K562 (cell line): ENCODE data around the gene CEACAM7. TPM values are rescaled to one million over a fixed set of nuclear protein-coding genes. Genes with fewer than 3 reads are reported as not detected.

Experiments
- ATAC-seq: fragments of 200-7000 bp; cut with Tn5 transposase; 3 replicates; pipeline ENCODE4 v1.9.1; 2020; ENCODE audit warnings: moderate library complexity
- BruUV-seq: library from RNA; stranded (reverse); fragments of 400-500 nt; replicated peaks from 2 replicates; lab custom pipeline; 2021; lab: Mats Ljungman, UMichigan
- CTCF ChIA-PET: fragments of 300-600 bp; formaldehyde crosslinking; extraction: SDS; loops from one replicate; lab custom pipeline; 2021; ENCODE audit warnings: low intra/inter-chr PET ratio; lab: Yijun Ruan, JAX
- POLR2A ChIA-PET: fragments of 300-600, 350-650 bp; sonication (Branson Sonifier 250); formaldehyde crosslinking; extraction: SDS; loops from one replicate; lab custom pipeline; 2021; ENCODE audit warnings: antibody characterized with exemption, inconsistent platforms; lab: Yijun Ruan, JAX
- DNase-seq, 4 experiments: peaks; one replicate each; pipeline versions ENCODE4 v3.0.0 to v3.0.0-alpha.2; 2011 to 2018; ENCODE audit warnings: low spot score in 3 of 4, mixed read lengths in 3 of 4; ENCODE audit errors: extremely low read depth in 1 of 4
- FAIRE-seq: peaks from 2 replicates; lab custom pipeline; 2011; peaks lifted over from hg19 to GRCh38; lab: Jason Lieb, UNC
- H2AFZ ChIP-seq: 2 replicates; pipeline ENCODE4 v1.6.0; 2011; ENCODE audit warnings: low read depth, low read length, control low read depth, inconsistent platforms
- H3K27ac ChIP-seq: fragments of 200-600 bp; 3 replicates; pipeline ENCODE4 v1.8.0; 2011; ENCODE audit warnings: low read depth, mild to moderate bottlenecking, control low read depth, inconsistent platforms, low read length, moderate library complexity, mixed read lengths; ENCODE audit errors: extremely low read depth
- H3K27me3 ChIP-seq, 2 experiments: fragments of 300-600 bp in 1 of 2; 2 replicates in 1 of 2; 3 replicates in 1 of 2; pipeline versions ENCODE4 v1.6.0 to v1.8.0; 2011; ENCODE audit warnings: inconsistent platforms in 2 of 2, low read length in 2 of 2, mild to moderate bottlenecking in 1 of 2, mixed read lengths in 1 of 2, moderate library complexity in 1 of 2; ENCODE audit not compliant: control insufficient read depth in 2 of 2, insufficient read depth in 2 of 2
- H3K36me3 ChIP-seq: fragments of 300-600 bp; 3 replicates; pipeline ENCODE4 v1.8.0; 2011; ENCODE audit warnings: mild to moderate bottlenecking, low read length, inconsistent platforms; ENCODE audit not compliant: control insufficient read depth, insufficient read depth
- H3K4me1 ChIP-seq, 2 experiments: fragments of 200-600 bp in 1 of 2; replicated peaks in 1 of 2; 2 replicates in 1 of 2; 3 replicates in 1 of 2; pipeline versions ENCODE4 v1.5.1 to v1.8.0; 2011; ENCODE audit warnings: inconsistent platforms in 2 of 2, low read length in 2 of 2, mild to moderate bottlenecking in 1 of 2, mixed read lengths in 1 of 2, moderate library complexity in 1 of 2; ENCODE audit not compliant: control insufficient read depth in 2 of 2, insufficient read depth in 2 of 2
- H3K4me2 ChIP-seq: 2 replicates; pipeline ENCODE4 v1.6.1; 2011; ENCODE audit warnings: low read length, control low read depth, inconsistent platforms, mixed read lengths; ENCODE audit not compliant: insufficient read depth
- H3K4me3 ChIP-seq: fragments of 200-600 bp; sonication (generic), shearing (Covaris generic); 2 replicates; pipeline ENCODE4 v1.5.1; 2016; ENCODE audit warnings: control low read depth, inconsistent platforms
- H3K79me2 ChIP-seq: fragments of 200-600 bp; 3 replicates; pipeline ENCODE4 v1.8.0; 2011; ENCODE audit warnings: low read length, inconsistent platforms; ENCODE audit not compliant: control insufficient read depth, insufficient read depth
- H3K9ac ChIP-seq, 2 experiments: 2 replicates each; pipeline versions ENCODE4 v1.6.0 to v1.6.1; 2011; ENCODE audit warnings: low read depth in 2 of 2, low read length in 2 of 2, control low read depth in 1 of 2, inconsistent platforms in 1 of 2, mild to moderate bottlenecking in 1 of 2, mixed read lengths in 1 of 2; ENCODE audit not compliant: insufficient read depth in 1 of 2
- H3K9me1 ChIP-seq: one replicate; pipeline ENCODE4 v1.6.0; 2011; ENCODE audit warnings: inconsistent platforms, mild to moderate bottlenecking, low read length, moderate library complexity; ENCODE audit not compliant: control insufficient read depth, insufficient read depth
- H3K9me3 ChIP-seq: replicated peaks from 2 replicates; pipeline ENCODE4 v1.5.1; 2011; ENCODE audit warnings: low read depth, low read length, inconsistent platforms; ENCODE audit not compliant: control insufficient read depth, insufficient read depth
- H4K20me1 ChIP-seq: replicated peaks from 2 replicates; pipeline ENCODE4 v1.6.1; 2011; ENCODE audit warnings: low read length, inconsistent platforms, mixed read lengths; ENCODE audit not compliant: control insufficient read depth, insufficient read depth
- EHMT2 ChIP-seq: fragments of 450-650 bp; IDR thresholded peaks from 2 replicates; pipeline ENCODE4 v1.6.1; 2018; ENCODE audit warnings: antibody characterized with exemption
- GATAD2B ChIP-seq: fragments of 450-650 bp; IDR thresholded peaks from 2 replicates; pipeline ENCODE4 v1.6.1; 2017; ENCODE audit warnings: mild to moderate bottlenecking, borderline replicate concordance
- MIER1 ChIP-seq: fragments of 450-650 bp; IDR thresholded peaks from 2 replicates; pipeline ENCODE4 v1.6.1; 2016; ENCODE audit warnings: antibody characterized with exemption, mild to moderate bottlenecking, low read depth
- NKRF ChIP-seq: fragments of 450-650 bp; IDR thresholded peaks from 2 replicates; pipeline ENCODE4 v1.6.1; 2016; ENCODE audit warnings: borderline replicate concordance
- REST ChIP-seq, 2 experiments: fragments of 450-650 bp; formaldehyde crosslinking in 1 of 2; IDR thresholded peaks; 2 replicates each; pipeline versions ENCODE4 v1.4.0 to v1.6.1; 2014 to 2020; ENCODE audit warnings: mild to moderate bottlenecking in 2 of 2, borderline replicate concordance in 1 of 2, low read depth in 1 of 2
- UBTF ChIP-seq, 2 experiments: IDR thresholded peaks; 2 replicates each; pipeline ENCODE4 v1.6.1; 2012; ENCODE audit warnings: improper control_type of control experiment in 2 of 2, low read depth in 2 of 2, low read length in 2 of 2, borderline replicate concordance in 1 of 2
- ZFP30 ChIP-seq: fragments of 250-450 bp; sonication (Bioruptor Pico); IDR thresholded peaks from 2 replicates; pipeline ENCODE4 v1.8.0; 2022; ENCODE audit warnings: moderate library complexity, mild to moderate bottlenecking, inconsistent platforms, borderline replicate concordance
- WGBS: fragments of 100-300 bp; shearing (Covaris generic); methylation state at CpG from one replicate; pipeline ENCODE4 v1.1.6; 2016; ENCODE audit warnings: low coverage, mixed read lengths; ENCODE audit not compliant: insufficient coverage; ENCODE audit errors: missing lambda C conversion rate; 5-methylcytosine and 5-hydroxymethylcytosine counted together
- in situ Hi-C: fragments of 300-500 bp; cut with MboI; formaldehyde crosslinking; loops from 4 replicates; pipeline ENCODE4 v1.15.0; 2018; ENCODE audit warnings: inconsistent platforms, mixed read lengths
- intact Hi-C: fragments of 100-400 bp; cut with micrococcal nuclease; formaldehyde crosslinking; loops from 2 replicates; pipeline ENCODE4 v1.14.2; 2022
- polyA plus RNA-seq, 8 experiments: library from polyadenylated mRNA; depleted of rRNA in 4 of 8; stranded (reverse) in 5 of 8; unstranded in 3 of 8; fragments of >200 nt; fragmentation: Nextera tagmentation in 2 of 8; fragmentation: Illumina TruSeq in 1 of 8; extraction: Ambion mirVana in 2 of 8; extraction: Trizol in 1 of 8; gene quantifications; 2 replicates each; pipeline versions ENCODE4 v1.2.1 to v1.2.3, GENCODE V29; 2011 to 2014; ENCODE audit warnings: inconsistent platforms in 1 of 8, missing spikeins in 1 of 8
- total RNA-seq, 7 experiments: library from RNA; depleted of rRNA in 6 of 7; stranded (reverse); fragments of >200 nt in 6 of 7; fragmentation: Illumina TruSeq in 2 of 7; extraction: Trizol in 2 of 7; gene quantifications; 2 replicates each; pipeline versions ENCODE4 v1.2.1 to v1.2.3, GENCODE V29; 2011 to 2021; ENCODE audit warnings: low replicate concordance in 1 of 7

The CEACAM7 gene
- total and polyA plus RNA-seq, 9 of the 15 experiments (the other 6 are each of a cell fraction or from before 2014, with no cell fraction given): not detected

GRCh38 chr19:41696402-41697197 lies 8.5 kb upstream of the CEACAM7 start:
- ChIA-PET CTCF (no interaction called here), POLR2A (no interaction called here)
- FAIRE-seq: no peak
- Histone ChIP-seq H3K79me2 (no peaks in the 10 kb centered on the region), H3K9me3 (no peaks in the 10 kb centered on the region), H4K20me1 (peaks cover 2% of the 10 kb centered on the region; the same call in 1 of the 2 replicates), H3K36me3 (no peaks in the 10 kb centered on the region), H3K9ac (no peak overlapping the region), H3K4me1 (peaks cover 0 to 4% of the 10 kb centered on the region in 2 experiments; a peak in 1 of 5 replicates), H3K4me2 (no peak overlapping the region), H2AFZ (no peak overlapping the region), H3K27me3 (no peaks in the 10 kb centered on the region; a peak in 1 of 5 replicates), H3K4me3 (no peak overlapping the region), H3K27ac (no peak overlapping the region), H3K9me1 (no peaks in the 10 kb centered on the region)
- DNase-seq: peak in 1 of 4 experiments; percentile 5
- BruUV-seq: no TSS peak
- TF ChIP-seq NKRF: no peak
- no peak for TF ChIP-seq GATAD2B
- no peak for TF ChIP-seq ZFP30
- TF ChIP-seq MIER1: peak; percentile 79
- TF ChIP-seq UBTF (IDR thresholded peaks at IDR 0.05; ENCODE audit: borderline replicate concordance in 1 of 2, low read depth in 2 of 2, low read length in 2 of 2): no peak
- peak; percentile 92 for TF ChIP-seq EHMT2
- TF ChIP-seq REST (IDR thresholded peaks at IDR 0.05; ENCODE audit: borderline replicate concordance): peak; percentile 96
- TF ChIP-seq REST (CRISPR knock-in tag; IDR thresholded peaks at IDR 0.05; ENCODE audit: low read depth): 0 out of 2 replicates have a peak, but pooled peaks have one; percentile 62
- intact Hi-C loops: no loop called here
- ATAC-seq: 0 out of 3 replicates have a peak, but pooled peaks have one; percentile 55
- in situ Hi-C loops: no loop called here
- WGBS: 0% methylated on average over 7 of the region's 7 CpGs
